OCI-LY1 (cell line): ENCODE data around the gene ACSM3.

Experiments
- CTCF ChIP-seq: fragments of 200-600 bp; sonication (generic), shearing (Covaris generic); IDR thresholded peaks from 2 replicates; pipeline ENCODE4 v1.5.1; 2017; ENCODE audit warnings: mild to moderate bottlenecking, antibody characterized with exemption, low read length, moderate library complexity, mixed read lengths
- EZH2 ChIP-seq: fragments of 200-600 bp; sonication (generic), shearing (Covaris generic); IDR thresholded peaks from 2 replicates; pipeline ENCODE4 v1.8.0; 2017; ENCODE audit warnings: borderline replicate concordance, mixed run types, mild to moderate bottlenecking, antibody characterized with exemption, low read length, moderate library complexity, mixed read lengths

- no peak for TF ChIP-seq CTCF
- no peak for TF ChIP-seq EZH2
Measured at GRCh38 chr16:20763461-20764232, at the start of gene ACSM3.
